A549 (cell line): ENCODE measurements around the gene VPS13D.

ENCODE experiments used
- CBX2 ChIP-seq: fragments of 200-600 bp; sonication (generic); IDR thresholded peaks from 2 replicates; pipeline ENCODE4 v1.6.1; 2016; ENCODE audit warnings: low read depth, mild to moderate bottlenecking, borderline replicate concordance
- CEBPB ChIP-seq, 2 experiments: fragments of >200 bp in 1 of 2; sonication (Bioruptor Twin) in 1 of 2; formaldehyde crosslinking in 1 of 2; IDR thresholded peaks; 2 replicates each; pipeline ENCODE4 v1.6.1; 2012 to 2016
- CTCF ChIP-seq: fragments of >200 bp; sonication (Bioruptor Twin); formaldehyde crosslinking; IDR thresholded peaks from 3 replicates; pipeline ENCODE4 v1.5.1; 2016
- ELK1 ChIP-seq: fragments of 150-350 bp; IDR thresholded peaks from 2 replicates; pipeline ENCODE4 v1.6.1; 2014; ENCODE audit warnings: low read depth, mild to moderate bottlenecking, low read length
- EP300 ChIP-seq, 2 experiments: fragments of >200 bp; sonication (Bioruptor Twin); formaldehyde crosslinking; IDR thresholded peaks; 2 replicates in 1 of 2; 3 replicates in 1 of 2; pipeline ENCODE4 v1.6.1; 2016 to 2017
- JUN ChIP-seq, 2 experiments: fragments of >200 bp; sonication (Bioruptor Twin); formaldehyde crosslinking; IDR thresholded peaks; 2 replicates in 1 of 2; 3 replicates in 1 of 2; pipeline ENCODE4 v1.6.1; 2016 to 2017
- MAX ChIP-seq: IDR thresholded peaks from 2 replicates; pipeline ENCODE4 v1.6.1; 2012
- PHF8 ChIP-seq: fragments of 200-600 bp; sonication (generic); IDR thresholded peaks from 2 replicates; pipeline ENCODE4 v1.6.1; 2016; ENCODE audit warnings: low read depth, mild to moderate bottlenecking, antibody characterized with exemption, moderate library complexity, borderline replicate concordance
- POLR2A ChIP-seq: IDR thresholded peaks from 2 replicates; pipeline ENCODE4 v1.6.1; 2012; ENCODE audit warnings: mild to moderate bottlenecking, low read length
- RAD21 ChIP-seq, 2 experiments: fragments of >200 bp in 1 of 2; sonication (Bioruptor Twin) in 1 of 2; formaldehyde crosslinking in 1 of 2; IDR thresholded peaks in 1 of 2; conservative IDR thresholded peaks in 1 of 2; 2 replicates in 1 of 2; 3 replicates in 1 of 2; pipeline ENCODE4 v1.6.1; 2012 to 2018; ENCODE audit warnings: inconsistent platforms in 1 of 2
- RCOR1 ChIP-seq: fragments of 150-350 bp; IDR thresholded peaks from 2 replicates; pipeline ENCODE4 v1.6.1; 2014; ENCODE audit warnings: antibody characterized with exemption, low read length, low read depth
- RFX5 ChIP-seq: fragments of 450-650 bp; IDR thresholded peaks from 2 replicates; pipeline ENCODE4 v1.7.1; 2014; ENCODE audit warnings: antibody characterized with exemption, mild to moderate bottlenecking, moderate library complexity
- TF ChIP-seq, protein P1 (sequence below): IDR thresholded peaks from 2 replicates; pipeline ENCODE4 v1.6.1; 2012; ENCODE audit warnings: low read depth, borderline replicate concordance
- TF ChIP-seq, protein P2 (sequence below): fragments of >200 bp; sonication (Bioruptor Twin); formaldehyde crosslinking; IDR thresholded peaks from 2 replicates; pipeline ENCODE4 v1.6.1; 2016

DNA sequence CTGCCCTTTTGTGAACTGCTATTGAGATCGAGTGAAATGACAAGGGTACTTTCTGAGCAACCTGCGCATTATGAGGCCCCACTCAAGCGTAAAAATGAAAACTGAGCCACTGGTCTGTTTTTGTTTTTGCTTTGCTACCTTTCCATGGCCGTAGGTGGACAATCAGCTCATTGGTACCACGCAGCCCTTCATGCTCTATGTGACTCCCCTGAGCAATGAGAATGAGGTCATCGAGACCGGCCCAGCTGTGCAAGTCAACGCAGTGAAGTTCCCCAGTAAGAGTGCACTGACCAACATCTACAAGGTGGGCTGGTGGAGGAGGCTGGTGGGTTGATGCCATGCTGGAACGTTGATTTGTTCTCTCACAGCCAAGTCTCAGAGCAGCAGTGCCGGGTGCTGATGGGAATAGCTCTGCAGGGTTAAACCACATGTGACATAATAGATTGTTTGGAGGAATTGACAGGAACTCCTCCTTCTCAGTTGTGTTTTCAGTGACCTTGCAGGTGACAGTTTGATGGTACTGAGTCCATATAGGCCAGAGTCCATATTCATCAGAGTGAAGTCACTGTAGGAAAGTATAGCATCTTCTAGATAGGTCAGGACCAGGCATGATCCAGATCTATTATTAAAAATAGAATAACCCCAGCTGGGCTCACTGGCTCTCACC is 170.3 kb downstream of the VPS13D start:
- TF ChIP-seq ELK1 (no peak), CTCF (no peak), EP300 (IDR thresholded peaks at IDR 0.05) (no peak), RFX5 (no peak), POLR2A (no peak), RAD21 (conservative IDR thresholded peaks at IDR 0.05 in 1 of 2, IDR thresholded peaks at IDR 0.05 in 1 of 2) (no peak), RCOR1 (no peak), CEBPB (IDR thresholded peaks at IDR 0.05) (no peak), MAX (no peak), CBX2 (no peak), JUN (IDR thresholded peaks at IDR 0.05) (no peak), PHF8 (no peak)
- TF ChIP-seq, protein P1, sequence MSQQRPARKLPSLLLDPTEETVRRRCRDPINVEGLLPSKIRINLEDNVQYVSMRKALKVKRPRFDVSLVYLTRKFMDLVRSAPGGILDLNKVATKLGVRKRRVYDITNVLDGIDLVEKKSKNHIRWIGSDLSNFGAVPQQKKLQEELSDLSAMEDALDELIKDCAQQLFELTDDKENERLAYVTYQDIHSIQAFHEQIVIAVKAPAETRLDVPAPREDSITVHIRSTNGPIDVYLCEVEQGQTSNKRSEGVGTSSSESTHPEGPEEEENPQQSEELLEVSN, result no peak
- TF ChIP-seq, protein P2, sequence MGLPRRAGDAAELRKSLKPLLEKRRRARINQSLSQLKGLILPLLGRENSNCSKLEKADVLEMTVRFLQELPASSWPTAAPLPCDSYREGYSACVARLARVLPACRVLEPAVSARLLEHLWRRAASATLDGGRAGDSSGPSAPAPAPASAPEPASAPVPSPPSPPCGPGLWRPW, result no peak
